GM12878 (cell line): ENCODE measurements around the gene STK11. TPM values are rescaled to one million over a fixed set of nuclear protein-coding genes. Genes with fewer than 3 reads are reported as not detected.
A peak's percentile ranks its signal among the peaks of the same experiment; 100 is the strongest.

Experiments
- BCL11A ChIP-seq: IDR thresholded peaks from 2 replicates; pipeline ENCODE4 v1.6.1; 2011; ENCODE audit warnings: low read depth, low read length
- CBFB ChIP-seq: IDR thresholded peaks from 2 replicates; pipeline ENCODE4 v1.6.1; 2016; ENCODE audit warnings: antibody characterized with exemption, low read depth
- E4F1 ChIP-seq: fragments of 450-650 bp; IDR thresholded peaks from 2 replicates; pipeline ENCODE4 v1.6.1; 2018; ENCODE audit warnings: borderline replicate concordance, mild to moderate bottlenecking; ENCODE audit not compliant: partially characterized antibody
- EED ChIP-seq: sonication (generic); IDR thresholded peaks from 2 replicates; pipeline ENCODE4 v1.6.1; 2016; ENCODE audit warnings: antibody characterized with exemption, low read depth
- EP300 ChIP-seq, 2 experiments: fragments of 150-350 bp in 1 of 2; IDR thresholded peaks; 2 replicates each; pipeline ENCODE4 v1.6.1; 2011 to 2012; ENCODE audit warnings: low read depth in 2 of 2, low read length in 2 of 2, borderline replicate concordance in 1 of 2, improper control_type of control experiment in 1 of 2, inconsistent platforms in 1 of 2; ENCODE audit not compliant: control insufficient read depth in 1 of 2
- EZH2 ChIP-seq: IDR thresholded peaks from 2 replicates; pipeline ENCODE4 v1.6.1; 2012; ENCODE audit warnings: low read depth, mild to moderate bottlenecking, control low read depth, inconsistent platforms, low read length, borderline replicate concordance; ENCODE audit not compliant: control insufficient read depth
- GABPA ChIP-seq: IDR thresholded peaks from 2 replicates; pipeline ENCODE4 v1.6.1; 2014; ENCODE audit warnings: antibody characterized with exemption, low read depth, mild to moderate bottlenecking, inconsistent platforms
- KLF5 ChIP-seq: fragments of 450-650 bp; IDR thresholded peaks from 2 replicates; pipeline ENCODE4 v1.6.1; 2014; ENCODE audit warnings: mild to moderate bottlenecking; ENCODE audit not compliant: partially characterized antibody
- NKRF ChIP-seq: fragments of 450-650 bp; conservative IDR thresholded peaks from 2 replicates; pipeline ENCODE4 v1.6.1; 2017; ENCODE audit warnings: mild to moderate bottlenecking, moderate library complexity
- NR2C2 ChIP-seq: IDR thresholded peaks from 2 replicates; pipeline ENCODE4 v1.6.1; 2011; ENCODE audit warnings: borderline replicate concordance, low read depth; ENCODE audit not compliant: control insufficient read depth, insufficient read length
- RELA ChIP-seq: fragments of 450-650 bp; IDR thresholded peaks from 2 replicates; pipeline ENCODE4 v1.8.0; 2014; ENCODE audit warnings: borderline replicate concordance; ENCODE audit not compliant: partially characterized antibody
- SMAD1 ChIP-seq: fragments of 450-650 bp; IDR thresholded peaks from 2 replicates; pipeline ENCODE4 v1.6.1; 2018; ENCODE audit warnings: mild to moderate bottlenecking, low read depth; ENCODE audit not compliant: partially characterized antibody
- ZNF24 ChIP-seq: fragments of 450-650 bp; IDR thresholded peaks from 2 replicates; pipeline ENCODE4 v1.6.1; 2017; ENCODE audit warnings: antibody characterized with exemption, mild to moderate bottlenecking
- ZZZ3 ChIP-seq: IDR thresholded peaks from 2 replicates; pipeline ENCODE4 v1.6.1; 2011; ENCODE audit warnings: low read depth; ENCODE audit not compliant: control insufficient read depth, insufficient read length
- polyA plus RNA-seq, 11 experiments: library from polyadenylated mRNA; depleted of rRNA in 4 of 11; unstranded in 6 of 11; stranded (reverse) in 5 of 11; fragments of >200 nt; fragmentation: Nextera tagmentation in 4 of 11; fragmentation: Illumina TruSeq in 1 of 11; extraction: Ambion mirVana in 4 of 11; extraction: Trizol in 1 of 11; gene quantifications; 1 replicate in 1 of 11; 2 replicates in 10 of 11; pipeline versions ENCODE4 v1.2.1 to v1.2.3, GENCODE V29; 2011 to 2016; ENCODE audit warnings: inconsistent platforms in 2 of 11, missing spikeins in 2 of 11, low read depth in 1 of 11
- total RNA-seq, 4 experiments: library from RNA; depleted of rRNA in 3 of 4; stranded (reverse); fragments of >200 nt in 3 of 4; fragmentation: Illumina TruSeq in 1 of 4; extraction: Trizol in 1 of 4; gene quantifications; 2 replicates each; pipeline versions ENCODE4 v1.2.1 to v1.2.3, GENCODE V29; 2013 to 2021
- TF ChIP-seq, protein P1 (sequence below): fragments of 150-350 bp; IDR thresholded peaks from 2 replicates; pipeline ENCODE4 v1.6.1; 2014; ENCODE audit warnings: mild to moderate bottlenecking, low read depth, low read length
- TF ChIP-seq, protein P2 (sequence below): IDR thresholded peaks from 2 replicates; pipeline ENCODE4 v1.6.1; 2011; ENCODE audit warnings: mild to moderate bottlenecking, low read depth, low read length, moderate library complexity; ENCODE audit not compliant: insufficient replicate concordance
- TF ChIP-seq, protein P3 (sequence below): fragments of 450-650 bp; IDR thresholded peaks from 2 replicates; pipeline ENCODE4 v1.6.1; 2017; ENCODE audit warnings: mild to moderate bottlenecking, low read depth, inconsistent platforms; ENCODE audit not compliant: poor library complexity, severe bottlenecking

STK11 gene
- total and polyA plus RNA-seq, 10 of the 15 experiments (the other 5 are each of a cell fraction or from before 2014, with no cell fraction given) = 0.33 to 71.0 (median 23.8) TPM

DNA sequence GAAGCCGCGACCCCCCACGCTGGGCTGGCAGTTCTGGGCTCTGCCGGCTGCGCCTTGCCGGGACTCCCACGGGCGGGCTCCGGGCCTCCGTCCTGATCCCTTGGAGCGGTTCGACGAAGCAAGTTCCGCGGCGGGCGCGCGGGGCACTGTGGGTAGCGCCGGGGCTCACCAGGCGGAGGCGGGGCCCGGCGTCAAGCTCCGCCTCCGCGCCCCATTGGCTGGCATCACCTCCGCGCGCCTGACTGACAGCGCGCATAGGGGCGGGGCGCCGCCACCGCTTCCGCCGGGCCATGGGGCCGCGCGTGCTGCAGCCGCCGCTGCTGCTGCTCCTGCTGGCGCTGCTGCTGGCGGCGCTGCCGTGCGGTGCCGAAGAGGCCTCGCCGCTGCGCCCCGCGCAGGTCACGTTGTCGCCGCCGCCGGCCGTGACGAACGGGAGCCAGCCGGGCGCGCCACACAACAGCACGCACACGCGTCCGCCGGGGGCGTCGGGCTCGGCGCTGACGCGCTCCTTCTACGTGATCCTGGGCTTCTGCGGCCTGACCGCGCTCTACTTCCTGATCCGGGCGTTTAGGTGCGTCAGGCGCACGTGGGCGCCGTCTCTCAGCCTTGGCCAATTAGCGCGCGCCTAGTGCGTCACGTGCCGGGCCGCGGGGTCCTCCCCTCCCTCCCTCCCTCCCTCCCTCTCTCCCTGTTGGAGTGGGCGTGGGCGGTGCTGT lies 69.8 kb downstream of the STK11 start, which contains the start of gene FAM174C (continued):
- peak; percentile 98 for TF ChIP-seq NKRF
- no peak for TF ChIP-seq GABPA
- TF ChIP-seq E4F1 = peak; percentile 16
- TF ChIP-seq ZNF24 = peak; percentile 63
- TF ChIP-seq SMAD1 = no peak
- TF ChIP-seq, protein P1, sequence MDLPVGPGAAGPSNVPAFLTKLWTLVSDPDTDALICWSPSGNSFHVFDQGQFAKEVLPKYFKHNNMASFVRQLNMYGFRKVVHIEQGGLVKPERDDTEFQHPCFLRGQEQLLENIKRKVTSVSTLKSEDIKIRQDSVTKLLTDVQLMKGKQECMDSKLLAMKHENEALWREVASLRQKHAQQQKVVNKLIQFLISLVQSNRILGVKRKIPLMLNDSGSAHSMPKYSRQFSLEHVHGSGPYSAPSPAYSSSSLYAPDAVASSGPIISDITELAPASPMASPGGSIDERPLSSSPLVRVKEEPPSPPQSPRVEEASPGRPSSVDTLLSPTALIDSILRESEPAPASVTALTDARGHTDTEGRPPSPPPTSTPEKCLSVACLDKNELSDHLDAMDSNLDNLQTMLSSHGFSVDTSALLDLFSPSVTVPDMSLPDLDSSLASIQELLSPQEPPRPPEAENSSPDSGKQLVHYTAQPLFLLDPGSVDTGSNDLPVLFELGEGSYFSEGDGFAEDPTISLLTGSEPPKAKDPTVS = no peak
- peak; percentile 67 for TF ChIP-seq RELA
- TF ChIP-seq BCL11A = 0 out of 2 replicates have a peak, but pooled peaks have one; percentile 8
- peak; percentile 93 for TF ChIP-seq KLF5
- TF ChIP-seq, protein P2, sequence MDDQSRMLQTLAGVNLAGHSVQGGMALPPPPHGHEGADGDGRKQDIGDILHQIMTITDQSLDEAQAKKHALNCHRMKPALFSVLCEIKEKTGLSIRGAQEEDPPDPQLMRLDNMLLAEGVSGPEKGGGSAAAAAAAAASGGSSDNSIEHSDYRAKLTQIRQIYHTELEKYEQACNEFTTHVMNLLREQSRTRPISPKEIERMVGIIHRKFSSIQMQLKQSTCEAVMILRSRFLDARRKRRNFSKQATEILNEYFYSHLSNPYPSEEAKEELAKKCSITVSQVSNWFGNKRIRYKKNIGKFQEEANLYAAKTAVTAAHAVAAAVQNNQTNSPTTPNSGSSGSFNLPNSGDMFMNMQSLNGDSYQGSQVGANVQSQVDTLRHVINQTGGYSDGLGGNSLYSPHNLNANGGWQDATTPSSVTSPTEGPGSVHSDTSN = peak; percentile 94
- TF ChIP-seq EZH2 = no peak
- no peak for TF ChIP-seq EED
- TF ChIP-seq EP300 (IDR thresholded peaks at IDR 0.05; ENCODE audit: borderline replicate concordance in 1 of 2, control insufficient read depth in 1 of 2, low read depth in 2 of 2, low read length in 2 of 2) = no peak
- TF ChIP-seq, protein P3, sequence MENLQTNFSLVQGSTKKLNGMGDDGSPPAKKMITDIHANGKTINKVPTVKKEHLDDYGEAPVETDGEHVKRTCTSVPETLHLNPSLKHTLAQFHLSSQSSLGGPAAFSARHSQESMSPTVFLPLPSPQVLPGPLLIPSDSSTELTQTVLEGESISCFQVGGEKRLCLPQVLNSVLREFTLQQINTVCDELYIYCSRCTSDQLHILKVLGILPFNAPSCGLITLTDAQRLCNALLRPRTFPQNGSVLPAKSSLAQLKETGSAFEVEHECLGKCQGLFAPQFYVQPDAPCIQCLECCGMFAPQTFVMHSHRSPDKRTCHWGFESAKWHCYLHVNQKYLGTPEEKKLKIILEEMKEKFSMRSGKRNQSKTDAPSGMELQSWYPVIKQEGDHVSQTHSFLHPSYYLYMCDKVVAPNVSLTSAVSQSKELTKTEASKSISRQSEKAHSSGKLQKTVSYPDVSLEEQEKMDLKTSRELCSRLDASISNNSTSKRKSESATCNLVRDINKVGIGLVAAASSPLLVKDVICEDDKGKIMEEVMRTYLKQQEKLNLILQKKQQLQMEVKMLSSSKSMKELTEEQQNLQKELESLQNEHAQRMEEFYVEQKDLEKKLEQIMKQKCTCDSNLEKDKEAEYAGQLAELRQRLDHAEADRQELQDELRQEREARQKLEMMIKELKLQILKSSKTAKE = no peak
- TF ChIP-seq CBFB = peak; percentile 50
- no peak for TF ChIP-seq ZZZ3
- TF ChIP-seq NR2C2 = no peak
